HG02571 (cell line): ENCODE data around the gene MACF1.
"Not testable (repeated sequence)": the region's sequence is repeated elsewhere in the genome, so short reads cannot be mapped to it uniquely, and the experiment has no call there.

Source experiments
- ATAC-seq: cut with Tn5 transposase; IDR thresholded peaks from one replicate; pipeline ENCODE4 v1.9.1; 2021; ENCODE audit warnings: mild to moderate bottlenecking, moderate library complexity; ENCODE audit not compliant: unreplicated experiment

Gene MACF1

DNA sequence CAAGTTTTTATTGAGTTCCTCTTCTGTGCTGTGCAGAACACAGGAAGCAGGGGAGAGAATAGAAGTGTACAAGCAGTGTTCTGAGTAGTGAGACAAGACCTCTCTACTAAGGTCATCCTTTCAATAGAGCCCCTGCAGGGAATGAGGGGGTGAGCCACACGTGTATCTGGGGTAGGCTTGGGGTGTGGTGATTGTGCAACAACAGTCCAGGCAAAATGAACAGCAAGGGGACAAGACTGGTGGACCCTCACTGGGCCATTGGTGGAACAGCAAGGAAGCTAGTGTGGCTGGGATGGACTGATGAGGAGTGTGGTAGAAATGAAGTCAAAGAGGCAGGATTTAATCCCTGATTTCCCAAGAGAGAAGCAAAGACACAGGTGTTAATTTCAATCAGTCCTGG, 278.8 kb downstream of the MACF1 start:
- ATAC-seq, result no peak

DNA sequence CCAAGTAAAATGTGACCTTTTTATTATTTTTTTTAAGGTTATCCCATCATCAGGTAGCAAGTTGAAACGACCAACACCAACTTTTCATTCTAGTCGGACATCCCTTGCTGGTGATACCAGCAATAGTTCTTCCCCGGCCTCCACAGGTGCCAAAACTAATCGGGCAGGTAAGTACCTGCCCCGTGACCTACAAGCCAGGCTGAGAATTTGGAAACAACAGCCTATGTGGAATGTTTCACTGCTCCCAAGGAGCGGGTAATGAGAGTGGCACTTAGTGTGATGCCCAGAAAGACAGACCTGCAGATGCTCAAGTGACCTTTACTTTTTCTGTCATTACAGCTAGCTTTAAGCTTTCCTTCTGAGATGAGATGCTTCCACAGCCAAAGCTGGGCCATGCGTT, 280.1 kb downstream of the MACF1 start:
- no peak for ATAC-seq

DNA sequence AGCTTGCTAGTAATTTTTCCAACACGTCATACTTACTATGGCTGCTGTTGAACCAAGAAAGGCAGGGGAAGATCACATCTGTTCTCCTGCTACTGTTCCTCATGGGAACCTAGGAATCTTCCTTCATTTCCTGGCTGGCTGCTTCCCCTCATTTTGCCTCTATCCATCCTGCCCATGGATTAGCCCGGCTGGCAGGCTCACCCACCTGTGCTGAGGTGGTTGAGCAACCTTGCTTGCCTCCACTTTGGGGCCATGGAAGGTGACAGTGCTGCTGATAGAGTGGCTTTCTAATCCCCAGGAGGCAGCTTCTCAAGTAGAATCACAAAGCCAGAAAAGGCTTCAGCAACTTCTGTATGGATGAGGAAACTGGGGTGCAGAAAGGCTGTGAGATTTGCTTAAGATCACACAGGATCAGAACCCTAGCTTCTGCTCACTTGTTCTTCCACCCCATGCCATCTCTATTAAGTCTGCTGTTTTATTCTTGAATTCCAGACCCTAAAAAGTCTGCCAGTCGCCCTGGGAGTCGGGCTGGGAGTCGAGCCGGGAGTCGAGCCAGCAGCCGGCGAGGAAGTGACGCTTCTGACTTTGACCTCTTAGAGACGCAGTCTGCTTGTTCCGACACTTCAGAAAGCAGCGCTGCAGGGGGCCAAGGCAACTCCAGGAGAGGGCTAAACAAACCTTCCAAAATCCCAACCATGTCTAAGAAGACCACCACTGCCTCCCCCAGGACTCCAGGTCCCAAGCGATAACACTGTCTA, 280.7 kb downstream of the MACF1 start:
- no peak for ATAC-seq

DNA sequence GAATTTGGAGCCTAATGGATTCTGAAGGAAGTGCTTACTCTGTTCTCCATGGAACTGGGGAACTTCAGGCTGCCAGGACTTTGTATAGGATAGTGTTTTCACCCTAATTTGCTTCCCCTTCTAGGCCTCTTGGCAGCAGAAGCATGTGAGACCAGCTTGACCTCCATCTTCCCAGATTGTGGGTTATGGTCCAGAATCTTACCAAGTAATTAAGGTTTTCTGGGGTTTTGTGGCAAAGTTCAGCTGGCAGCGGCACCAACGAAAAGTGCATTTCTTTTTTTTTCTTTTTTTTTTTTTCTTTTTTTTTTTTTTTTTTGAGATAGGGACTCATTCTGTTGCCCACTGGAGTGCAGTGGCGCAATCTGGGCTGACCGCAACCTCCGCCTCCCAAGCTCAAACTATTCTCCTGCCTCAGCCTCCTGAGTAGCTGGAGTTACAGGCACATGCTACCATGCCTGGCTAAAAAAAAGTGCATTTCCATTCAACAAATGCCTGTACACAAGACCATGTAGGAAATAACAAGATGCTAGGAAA, 283.6 kb downstream of the MACF1 start:
- ATAC-seq, result no peak

DNA sequence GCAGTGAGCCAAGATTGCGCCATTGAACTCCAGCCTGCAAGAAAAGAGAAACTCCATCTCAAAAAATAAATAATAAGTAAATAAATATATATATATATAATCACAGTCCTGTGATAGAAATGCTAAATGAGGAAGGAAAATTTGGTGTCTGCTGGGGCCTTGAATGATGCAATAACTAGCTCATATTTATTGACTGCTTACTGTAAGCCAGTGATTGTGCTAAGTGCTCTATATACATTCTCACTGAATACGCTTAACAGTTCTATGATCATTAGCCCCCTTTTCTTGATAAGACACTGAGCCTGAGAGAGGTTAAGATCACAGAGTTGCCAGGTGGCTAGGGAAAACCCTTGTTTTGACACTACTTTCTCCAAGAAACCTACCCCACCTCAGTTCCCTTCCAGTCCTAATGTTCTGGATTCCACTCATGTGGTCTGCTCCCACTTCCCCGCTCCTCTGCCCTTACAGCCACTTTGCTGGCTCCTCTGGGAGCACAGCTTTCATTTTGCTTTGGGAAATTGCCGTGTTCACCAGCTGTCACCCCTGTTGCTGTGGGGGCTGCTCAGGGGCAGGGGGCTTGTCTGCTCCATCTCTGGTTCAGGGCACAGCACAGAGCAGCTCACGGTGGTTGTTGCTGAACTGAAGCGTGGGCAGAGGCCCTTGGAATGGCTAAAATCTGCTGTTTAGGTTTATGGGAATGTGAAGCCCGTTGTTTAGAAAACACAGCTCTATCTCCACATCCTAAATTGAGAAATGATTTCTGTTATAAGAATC, 284.5 kb downstream of the MACF1 start:
- no peak for ATAC-seq

DNA sequence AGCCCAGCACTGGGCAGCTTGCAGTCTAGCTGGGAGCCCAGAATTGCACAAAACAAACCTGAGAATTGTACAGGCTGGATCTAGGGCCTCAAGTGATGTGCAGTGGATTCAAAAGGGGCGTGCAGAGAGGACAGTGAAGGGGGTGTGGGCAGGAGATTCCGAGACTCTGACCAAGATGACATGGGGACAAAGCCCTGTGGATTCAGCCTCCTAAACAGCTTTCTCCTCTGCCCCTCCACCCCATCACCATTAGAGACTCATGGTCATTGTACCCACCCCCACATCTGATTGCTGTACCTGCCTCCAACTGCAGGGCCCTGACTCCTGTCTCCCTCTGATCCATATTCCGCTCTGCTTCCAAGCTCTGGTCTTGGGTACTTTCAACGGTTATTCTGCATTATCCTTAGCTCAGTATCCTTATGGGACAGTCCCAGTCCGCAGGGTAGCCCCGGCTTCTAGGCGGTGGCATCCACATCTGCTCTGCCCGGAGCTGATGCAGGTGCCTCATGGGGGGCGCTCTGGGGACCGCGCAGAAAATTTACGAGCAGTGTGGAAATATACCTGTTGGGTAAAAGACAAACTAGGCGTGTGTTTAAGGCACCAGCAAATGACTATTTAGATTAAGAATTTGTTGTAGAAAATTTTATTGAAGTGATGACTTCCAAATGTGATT, 285.2 kb downstream of the MACF1 start:
- ATAC-seq, result no peak

DNA sequence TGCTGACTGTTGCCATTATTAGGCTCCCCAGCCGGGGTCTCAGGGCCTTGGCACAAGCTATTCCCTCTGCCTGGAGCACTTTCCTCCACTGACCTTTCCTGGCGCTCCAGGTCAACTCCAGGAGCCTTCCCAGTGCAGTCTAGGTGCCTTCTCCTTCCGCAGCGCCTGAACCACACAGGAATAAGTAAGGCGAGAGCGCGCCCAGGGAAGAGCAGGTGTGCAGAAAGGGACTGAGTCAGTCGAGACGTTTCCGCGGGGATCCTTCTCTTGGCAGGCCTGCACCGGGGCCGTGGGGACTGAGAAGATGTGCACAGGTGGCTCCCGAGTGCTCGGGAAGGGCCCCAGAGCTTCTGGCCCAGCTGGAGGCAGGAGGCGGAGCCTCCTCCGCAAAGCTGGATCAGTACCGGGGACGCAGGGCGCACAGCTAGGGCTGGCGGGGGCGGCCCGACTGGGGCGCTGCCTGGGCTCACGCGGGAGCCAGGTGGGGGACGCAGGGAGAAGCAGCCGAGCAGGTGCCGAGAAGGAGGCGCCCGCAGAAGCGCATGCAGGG, 286.2 kb downstream of the MACF1 start:
- ATAC-seq, result peak; percentile 24

DNA sequence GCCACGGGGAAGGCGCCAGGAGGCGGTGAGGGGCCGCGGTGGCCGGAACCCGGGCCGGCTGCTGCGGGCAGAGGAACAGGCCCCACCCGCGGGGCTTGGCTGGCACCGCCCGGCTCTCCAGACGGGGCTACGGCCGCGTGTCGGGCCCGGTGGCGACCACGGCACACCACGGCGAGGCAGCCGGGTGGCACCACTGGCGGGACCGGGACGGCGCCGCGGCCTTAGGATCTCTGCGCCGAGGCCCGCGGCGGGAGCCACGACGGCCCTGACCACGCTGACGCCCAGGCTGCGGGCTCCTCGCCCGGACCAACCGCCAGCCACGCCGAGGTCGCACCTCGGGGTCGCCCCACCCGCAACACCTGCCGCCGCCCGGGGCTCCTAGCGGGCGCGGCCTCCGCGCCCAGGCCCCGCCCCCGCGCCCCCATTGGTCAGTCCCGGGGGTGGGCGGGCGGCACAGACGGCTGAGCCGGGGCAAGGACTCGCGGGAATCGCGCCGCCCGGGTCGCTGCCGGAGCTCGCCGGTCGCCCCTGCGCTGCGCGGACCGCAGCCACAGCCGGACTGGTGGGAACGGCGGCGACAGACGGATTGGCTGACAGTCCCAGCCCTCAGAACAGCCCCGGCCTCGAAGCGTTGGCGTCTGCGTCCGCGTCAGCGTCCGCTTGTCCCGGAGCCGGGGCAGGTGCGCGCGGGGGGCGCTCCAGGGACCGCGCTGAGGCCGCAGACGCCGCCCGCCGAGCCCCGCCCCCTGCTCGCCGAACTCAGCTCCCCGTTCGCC, 286.8 kb downstream of the MACF1 start, which contains the start of gene BMP8A:
Gene BMP8A (plus strand): TSS at position 491 of the 776 bp plus-strand sequence. CDS start 356 bp downstream, outside the sequence.
- ATAC-seq, result peak; percentile 77

DNA sequence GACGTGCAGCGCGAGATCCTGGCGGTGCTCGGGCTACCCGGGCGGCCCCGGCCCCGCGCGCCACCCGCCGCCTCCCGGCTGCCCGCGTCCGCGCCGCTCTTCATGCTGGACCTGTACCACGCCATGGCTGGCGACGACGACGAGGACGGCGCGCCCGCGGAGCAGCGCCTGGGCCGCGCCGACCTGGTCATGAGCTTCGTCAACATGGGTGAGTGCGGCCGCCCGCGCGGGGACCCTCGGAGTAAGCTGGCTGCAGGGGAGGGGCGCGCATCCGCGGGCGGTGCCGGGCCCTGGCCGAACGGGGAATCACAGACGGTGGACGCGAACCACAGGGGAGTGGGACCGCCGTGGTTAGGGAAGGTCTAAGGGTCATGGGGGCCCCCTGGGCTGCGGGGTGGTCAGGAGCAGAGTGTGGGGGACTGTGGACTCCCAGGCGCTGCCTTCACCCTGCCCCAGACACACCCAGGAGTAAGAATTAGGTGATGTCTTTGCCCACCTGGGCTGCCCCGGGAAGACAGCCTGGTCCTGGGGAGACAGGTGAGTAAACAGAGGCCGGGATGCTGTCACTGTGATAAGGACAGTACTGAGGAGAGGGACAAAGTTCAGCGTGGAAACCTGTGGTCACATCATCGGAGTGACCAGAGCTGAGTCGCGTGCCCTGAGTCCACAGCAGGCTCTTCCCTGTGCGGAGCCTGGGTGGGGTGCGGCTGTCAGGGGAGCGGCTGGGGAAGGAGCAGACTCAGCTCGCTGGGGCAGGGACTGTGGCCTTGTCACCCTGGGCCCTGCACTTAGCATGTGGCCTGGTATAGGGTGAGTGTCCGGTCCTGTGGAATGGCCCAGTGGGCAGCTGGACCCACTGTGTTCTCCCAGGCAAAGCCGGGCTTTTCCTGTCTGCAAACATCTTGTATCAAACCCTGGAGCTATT, 287.9 kb downstream of the MACF1 start:
- ATAC-seq, result peak; percentile 3

DNA sequence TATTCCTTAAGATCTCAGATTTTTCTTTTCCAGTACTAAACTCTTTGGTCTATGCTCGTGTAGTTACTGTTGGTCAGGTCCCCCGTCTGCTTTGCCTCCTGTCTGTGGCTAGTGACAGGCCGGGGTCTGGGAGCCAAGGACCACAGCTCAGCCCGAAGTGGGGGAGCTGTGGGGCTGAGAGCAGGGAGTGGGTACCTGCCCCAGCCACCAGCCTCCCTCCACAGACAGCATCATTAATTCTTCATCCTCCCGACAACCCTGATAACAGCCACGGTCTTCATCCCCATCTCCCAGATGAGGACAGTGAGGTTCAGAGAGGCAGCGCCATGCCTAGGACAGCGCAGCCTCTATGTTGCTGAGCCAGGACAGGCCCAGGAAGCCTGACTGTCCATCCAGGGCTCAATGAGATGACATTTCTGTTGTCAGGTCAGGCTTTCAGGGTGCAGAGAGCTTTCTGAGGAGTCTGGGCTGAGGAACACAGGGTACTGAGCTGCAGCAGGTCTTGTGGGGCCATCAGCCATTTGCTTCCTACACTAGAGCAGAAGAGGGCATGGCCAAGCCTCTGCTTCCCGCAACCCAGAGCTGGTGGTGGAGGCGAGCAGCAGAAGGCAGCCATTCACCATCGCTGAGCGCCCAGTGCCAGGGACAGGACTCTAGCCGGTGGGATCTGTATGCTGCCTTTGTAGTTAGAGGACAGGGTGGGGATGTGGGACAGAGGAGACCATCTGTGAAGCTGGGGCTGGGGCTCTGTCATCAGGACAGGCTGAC, 288.7 kb downstream of the MACF1 start:
- not testable (repeated sequence) for ATAC-seq

DNA sequence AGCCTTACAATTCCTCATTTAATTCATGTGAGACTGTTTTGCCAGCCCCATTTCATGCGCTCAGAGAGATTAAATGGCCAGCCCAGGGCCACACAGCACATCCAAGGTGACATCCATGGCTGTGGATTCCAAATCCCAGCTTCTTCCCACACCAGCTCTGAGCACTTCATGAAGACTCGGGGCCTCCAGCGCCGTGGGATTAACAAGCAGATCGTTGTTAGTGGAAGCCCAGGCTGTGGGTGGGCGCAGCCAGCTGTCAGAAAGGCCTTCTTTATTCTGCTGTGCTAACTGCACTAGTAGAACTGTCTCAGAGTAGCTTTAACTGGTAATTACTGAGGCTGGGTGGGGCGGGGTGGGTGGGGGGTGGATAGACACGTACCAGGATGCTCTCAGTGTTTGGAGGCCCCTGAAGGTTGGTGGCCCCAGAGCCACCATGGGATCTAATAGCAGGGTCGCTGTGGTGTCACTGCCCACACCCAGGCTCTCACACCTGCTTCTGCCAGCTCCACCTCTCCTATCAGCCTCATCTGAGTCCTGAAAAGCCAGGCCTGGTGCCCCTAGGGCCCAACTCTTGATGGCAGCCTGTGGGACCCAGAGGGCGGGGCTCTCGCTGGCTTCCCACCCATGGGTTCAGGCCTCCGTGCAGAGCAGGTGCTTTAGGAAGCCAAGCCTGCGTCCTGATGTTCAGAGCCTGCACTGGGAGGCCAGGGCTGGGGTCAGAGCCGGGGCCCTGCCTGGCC, 290.3 kb downstream of the MACF1 start:
- no peak for ATAC-seq

DNA sequence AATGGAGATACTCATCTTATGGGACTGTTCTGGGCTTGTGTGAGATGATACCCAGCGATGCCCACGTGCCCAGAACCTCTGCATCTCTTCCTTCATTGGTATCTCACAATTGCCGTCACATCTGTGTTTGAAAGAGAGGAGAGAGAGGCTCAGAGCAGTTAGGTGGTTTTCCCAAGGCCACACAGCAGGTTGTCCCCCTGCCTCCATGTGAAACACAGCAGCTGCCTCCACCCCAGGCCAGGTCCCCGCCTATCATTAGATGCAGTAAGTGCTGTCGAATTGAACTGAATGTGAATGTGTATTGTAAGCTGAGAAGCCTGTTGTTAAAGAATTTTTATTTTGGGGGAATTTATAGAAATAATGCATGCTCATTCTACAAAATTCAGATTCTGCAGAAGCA, 292.0 kb downstream of the MACF1 start:
- not testable (repeated sequence) for ATAC-seq

DNA sequence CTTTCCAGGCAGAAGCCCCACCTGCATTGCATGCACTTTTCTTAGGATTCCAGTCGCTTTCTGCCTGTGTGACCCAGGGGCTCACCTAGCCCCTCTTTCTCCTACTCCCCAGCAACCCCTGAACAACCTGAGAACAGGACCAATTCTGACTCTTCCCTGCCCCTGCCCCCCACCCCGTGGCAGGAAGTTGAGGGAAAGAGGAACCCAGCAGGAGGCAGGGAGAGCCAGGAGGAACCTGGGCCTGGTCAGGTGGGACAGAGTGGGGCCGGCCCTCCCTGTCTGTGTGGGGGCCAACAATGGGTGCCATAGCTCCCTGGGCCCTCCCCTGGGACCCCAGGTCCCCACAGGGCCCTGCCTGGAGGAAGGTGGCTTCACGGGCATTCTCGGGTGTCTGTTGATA, 293.1 kb downstream of the MACF1 start:
- ATAC-seq, result no peak

DNA sequence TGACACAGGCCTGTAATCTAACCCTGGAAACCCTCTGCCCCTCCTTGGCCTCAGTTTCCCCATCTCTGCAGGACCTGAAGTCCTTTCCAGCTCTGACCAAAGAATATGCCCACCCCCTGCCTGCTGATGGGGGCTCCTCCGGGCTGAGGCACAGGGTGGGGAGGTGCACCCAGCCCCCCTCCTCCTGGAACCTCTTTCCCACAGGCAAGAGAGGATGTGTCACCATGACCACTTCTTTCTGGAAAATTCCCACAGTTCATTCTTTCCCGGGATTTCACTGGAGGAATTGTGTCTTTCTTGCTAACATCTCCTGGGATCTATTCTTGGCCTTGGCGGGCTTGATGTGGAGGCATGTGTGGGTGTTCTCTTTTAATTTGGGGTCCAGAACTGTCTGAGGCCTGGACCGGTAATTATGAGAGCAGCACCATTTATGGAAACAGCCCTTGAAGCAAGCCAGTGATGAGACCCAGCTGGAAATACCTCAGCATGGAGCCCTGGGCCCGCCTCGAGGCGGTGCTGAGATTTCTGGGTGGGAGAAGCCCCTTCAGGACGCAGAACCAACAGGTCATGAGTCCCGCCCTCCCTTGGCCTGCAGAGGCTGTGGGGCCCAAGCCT, 293.7 kb downstream of the MACF1 start:
- ATAC-seq, result not testable (repeated sequence)

DNA sequence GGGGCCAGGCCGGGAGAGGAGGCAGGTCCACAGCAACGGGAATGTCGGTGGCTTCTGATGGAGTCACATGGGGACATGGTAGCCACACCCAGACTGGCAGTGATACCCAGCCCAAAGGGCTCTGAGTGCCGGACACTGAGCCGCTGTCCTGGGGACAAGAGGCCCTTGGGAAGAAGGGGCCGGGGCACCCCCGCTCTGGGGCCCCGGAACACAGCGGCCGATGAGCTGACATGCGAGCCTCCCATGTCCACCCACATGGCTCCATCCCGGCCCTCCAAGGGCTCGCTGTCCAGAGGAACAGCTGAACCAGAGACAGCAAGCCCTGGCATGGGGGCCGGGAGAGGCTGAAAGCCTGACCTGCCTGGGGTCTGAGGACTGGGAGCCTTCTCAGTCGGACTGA, 294.3 kb downstream of the MACF1 start:
- not testable (repeated sequence) for ATAC-seq

DNA sequence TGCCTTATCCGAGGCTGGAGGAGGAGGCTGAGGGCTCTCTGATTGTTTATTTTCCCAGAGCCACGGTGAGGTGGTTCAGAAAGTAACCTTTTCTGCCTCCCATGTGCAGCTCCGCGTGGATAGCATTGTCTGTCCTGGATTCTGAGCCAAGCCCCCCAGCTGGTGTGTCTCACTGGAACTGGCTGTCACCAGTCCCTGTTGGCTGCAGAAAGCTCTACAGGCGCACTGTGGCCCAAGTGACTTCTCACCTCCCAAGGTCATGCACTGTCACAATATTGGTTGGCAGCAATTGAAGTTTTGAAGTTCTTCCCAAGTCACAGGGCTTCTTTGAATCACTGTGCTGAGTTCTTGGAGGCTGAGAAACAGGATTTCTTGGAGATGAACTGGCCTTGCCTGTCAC, 295.2 kb downstream of the MACF1 start:
- no peak for ATAC-seq

DNA sequence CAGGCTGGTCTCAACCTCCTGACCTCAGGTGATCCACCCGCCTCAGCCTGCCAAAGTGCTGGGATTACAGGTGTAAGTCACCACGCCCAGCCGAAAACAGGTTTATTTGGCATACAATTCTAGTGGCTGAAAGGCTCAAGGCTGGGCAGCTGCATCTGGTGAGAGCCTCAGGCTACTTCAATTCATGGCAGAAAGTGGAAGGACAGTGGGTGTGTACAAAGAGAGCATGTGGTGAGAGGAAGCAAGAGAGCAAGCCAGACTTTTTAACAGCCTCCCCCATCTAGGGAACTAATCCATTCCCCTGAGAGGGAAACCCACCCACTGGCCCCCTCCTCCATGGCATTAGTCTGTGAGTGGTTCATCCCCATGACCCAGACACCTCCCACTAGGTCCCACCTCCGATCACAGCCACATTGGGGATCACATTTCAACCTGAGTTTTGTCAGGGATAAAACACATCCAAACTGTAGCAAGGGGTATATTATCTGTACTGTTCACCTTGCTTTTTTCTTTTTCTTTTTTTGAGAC, 296.4 kb downstream of the MACF1 start:
- no peak for ATAC-seq
